ENCODE data around the gene PDE11A.

DNA sequence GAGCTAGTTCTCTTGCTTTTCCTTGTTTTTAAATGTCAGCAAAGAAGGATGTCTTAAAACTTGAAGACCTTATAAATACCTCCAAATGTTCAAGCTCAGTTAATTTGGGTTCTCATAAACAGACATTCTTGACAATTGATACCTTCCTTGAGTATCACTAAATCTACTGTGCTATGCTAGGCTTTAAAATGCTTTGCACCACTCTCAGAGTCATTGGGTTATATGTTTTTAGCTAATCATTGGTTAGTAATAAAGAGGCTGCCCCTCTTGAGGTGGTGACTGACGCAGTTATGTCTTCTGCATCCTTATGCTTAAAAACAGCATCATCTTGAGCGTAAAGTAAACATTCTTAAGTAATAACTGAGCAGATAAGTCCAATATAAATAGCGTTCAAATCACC lies 404.0 kb downstream of the PDE11A start:
- TF ChIP-seq, protein P1, sequence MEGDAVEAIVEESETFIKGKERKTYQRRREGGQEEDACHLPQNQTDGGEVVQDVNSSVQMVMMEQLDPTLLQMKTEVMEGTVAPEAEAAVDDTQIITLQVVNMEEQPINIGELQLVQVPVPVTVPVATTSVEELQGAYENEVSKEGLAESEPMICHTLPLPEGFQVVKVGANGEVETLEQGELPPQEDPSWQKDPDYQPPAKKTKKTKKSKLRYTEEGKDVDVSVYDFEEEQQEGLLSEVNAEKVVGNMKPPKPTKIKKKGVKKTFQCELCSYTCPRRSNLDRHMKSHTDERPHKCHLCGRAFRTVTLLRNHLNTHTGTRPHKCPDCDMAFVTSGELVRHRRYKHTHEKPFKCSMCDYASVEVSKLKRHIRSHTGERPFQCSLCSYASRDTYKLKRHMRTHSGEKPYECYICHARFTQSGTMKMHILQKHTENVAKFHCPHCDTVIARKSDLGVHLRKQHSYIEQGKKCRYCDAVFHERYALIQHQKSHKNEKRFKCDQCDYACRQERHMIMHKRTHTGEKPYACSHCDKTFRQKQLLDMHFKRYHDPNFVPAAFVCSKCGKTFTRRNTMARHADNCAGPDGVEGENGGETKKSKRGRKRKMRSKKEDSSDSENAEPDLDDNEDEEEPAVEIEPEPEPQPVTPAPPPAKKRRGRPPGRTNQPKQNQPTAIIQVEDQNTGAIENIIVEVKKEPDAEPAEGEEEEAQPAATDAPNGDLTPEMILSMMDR (IDR thresholded peaks at IDR 0.05): no peak
- TF ChIP-seq POLR2A (IDR thresholded peaks at IDR 0.05): no peak
